ENCODE results near the gene GREM2. TPM values are rescaled to one million over a fixed set of nuclear protein-coding genes. Genes with fewer than 3 reads are reported as not detected.

GREM2 gene
- total RNA-seq, 6 experiments from 2014 or later = 4.9 to 15.3 (median 14.3) TPM

DNA sequence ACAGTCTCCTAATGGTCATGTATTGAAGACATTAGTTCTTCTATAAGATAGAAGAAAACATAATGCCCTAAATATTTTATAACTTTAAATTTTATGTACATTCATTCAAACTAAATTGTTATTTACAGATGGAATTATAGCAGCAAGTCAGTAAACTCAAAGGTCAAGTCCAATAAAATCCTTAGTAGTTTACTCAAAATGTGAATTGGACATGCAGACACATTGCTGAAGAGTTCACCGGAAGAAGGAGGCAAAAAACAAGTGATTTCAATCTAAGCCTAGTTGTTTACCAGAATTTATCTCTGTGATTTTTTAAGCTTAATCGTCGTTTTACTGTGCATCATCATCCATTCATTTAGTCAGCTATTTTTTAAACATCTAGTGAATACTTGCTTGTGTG is 149.7 kb downstream of the GREM2 start:
- TF ChIP-seq, protein P1, sequence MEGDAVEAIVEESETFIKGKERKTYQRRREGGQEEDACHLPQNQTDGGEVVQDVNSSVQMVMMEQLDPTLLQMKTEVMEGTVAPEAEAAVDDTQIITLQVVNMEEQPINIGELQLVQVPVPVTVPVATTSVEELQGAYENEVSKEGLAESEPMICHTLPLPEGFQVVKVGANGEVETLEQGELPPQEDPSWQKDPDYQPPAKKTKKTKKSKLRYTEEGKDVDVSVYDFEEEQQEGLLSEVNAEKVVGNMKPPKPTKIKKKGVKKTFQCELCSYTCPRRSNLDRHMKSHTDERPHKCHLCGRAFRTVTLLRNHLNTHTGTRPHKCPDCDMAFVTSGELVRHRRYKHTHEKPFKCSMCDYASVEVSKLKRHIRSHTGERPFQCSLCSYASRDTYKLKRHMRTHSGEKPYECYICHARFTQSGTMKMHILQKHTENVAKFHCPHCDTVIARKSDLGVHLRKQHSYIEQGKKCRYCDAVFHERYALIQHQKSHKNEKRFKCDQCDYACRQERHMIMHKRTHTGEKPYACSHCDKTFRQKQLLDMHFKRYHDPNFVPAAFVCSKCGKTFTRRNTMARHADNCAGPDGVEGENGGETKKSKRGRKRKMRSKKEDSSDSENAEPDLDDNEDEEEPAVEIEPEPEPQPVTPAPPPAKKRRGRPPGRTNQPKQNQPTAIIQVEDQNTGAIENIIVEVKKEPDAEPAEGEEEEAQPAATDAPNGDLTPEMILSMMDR (IDR thresholded peaks at IDR 0.05) = no peak
- Mint-ChIP-seq H3K9me3 (no peaks in the 10 kb centered on the region), H3K27ac (no peak overlapping the region; the same call in 1 of the 2 replicates), H3K4me3 (no peak overlapping the region), H3K36me3 (ENCODE audit: low read depth) (peaks cover 43% of the 10 kb centered on the region), H3K4me1 (ENCODE audit: low read depth) (peaks cover 85% of the 10 kb centered on the region), H3K27me3 (ENCODE audit: insufficient read depth) (peaks cover 16% of the 10 kb centered on the region)
- no peak for DNase-seq

DNA sequence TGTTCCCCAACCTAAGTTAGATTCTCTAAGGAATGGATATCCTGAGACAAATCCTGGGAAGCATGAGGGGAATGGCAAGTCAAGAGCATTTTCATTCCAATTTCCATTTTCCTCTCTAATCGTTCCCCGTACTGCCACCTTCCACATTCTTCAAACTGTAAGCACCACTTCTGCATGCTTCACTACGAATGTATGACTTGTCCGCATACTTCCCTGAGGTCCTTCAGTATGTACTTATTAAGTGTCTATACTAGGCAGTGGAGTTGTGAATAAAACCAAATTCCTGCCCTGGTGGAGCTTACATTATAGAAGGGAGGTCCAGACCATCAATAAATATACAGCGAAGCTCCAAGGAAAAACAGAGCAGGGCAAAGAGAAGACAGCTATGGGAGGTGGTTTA is 154.8 kb downstream of the GREM2 start:
- Mint-ChIP-seq H3K36me3 (ENCODE audit: low read depth) (peaks cover 43% of the 10 kb centered on the region), H3K9me3 (no peaks in the 10 kb centered on the region), H3K27me3 (ENCODE audit: insufficient read depth) (peaks cover 12% of the 10 kb centered on the region), H3K4me3 (no peak overlapping the region), H3K4me1 (ENCODE audit: low read depth) (peaks cover 48% of the 10 kb centered on the region), H3K27ac (peak overlapping the region; percentile 67)
- DNase-seq = no peak
- TF ChIP-seq, protein P1 (IDR thresholded peaks at IDR 0.05) = no peak

DNA sequence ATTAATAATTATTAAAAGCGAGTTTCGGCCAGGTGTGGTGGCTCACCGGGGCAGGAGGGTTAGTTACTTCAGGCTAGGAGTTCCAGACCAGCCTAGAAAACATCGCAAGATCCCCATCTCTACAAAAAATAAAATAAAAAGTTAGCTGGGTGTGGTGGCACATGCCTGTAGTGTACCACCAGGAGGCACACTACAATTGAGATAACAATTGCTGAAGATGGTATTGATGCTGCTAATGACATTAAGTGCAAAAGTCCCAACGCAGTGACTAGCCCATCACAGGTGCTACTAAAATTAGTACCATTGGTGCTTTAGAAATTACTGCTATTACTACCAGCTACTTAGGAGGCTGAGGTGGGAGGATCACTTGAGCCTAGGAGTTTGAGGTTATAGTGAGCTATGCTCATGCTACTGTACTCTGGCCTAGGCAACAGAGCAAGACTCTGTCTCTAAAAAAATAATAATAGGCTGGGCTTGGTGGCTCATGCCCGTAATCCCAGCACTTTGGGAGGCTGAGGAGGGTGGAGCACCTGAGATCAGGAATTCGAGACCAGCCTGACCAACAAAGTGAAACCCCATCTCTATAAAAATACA is 156.6 kb downstream of the GREM2 start:
- H3K4me1 Mint-ChIP-seq (ENCODE audit: low read depth) = peaks cover 42% of the 10 kb centered on the region
- H3K27me3 Mint-ChIP-seq (ENCODE audit: insufficient read depth) = peaks cover 18% of the 10 kb centered on the region
- peaks cover 43% of the 10 kb centered on the region for H3K36me3 Mint-ChIP-seq (ENCODE audit: low read depth)
- DNase-seq = no peak
- no peaks in the 10 kb centered on the region for H3K9me3 Mint-ChIP-seq
- no peak overlapping the region; the same call in 1 of the 2 replicates for H3K27ac Mint-ChIP-seq
- TF ChIP-seq, protein P1 (IDR thresholded peaks at IDR 0.05) = peak; percentile 80
- H3K4me3 Mint-ChIP-seq = no peak overlapping the region

DNA sequence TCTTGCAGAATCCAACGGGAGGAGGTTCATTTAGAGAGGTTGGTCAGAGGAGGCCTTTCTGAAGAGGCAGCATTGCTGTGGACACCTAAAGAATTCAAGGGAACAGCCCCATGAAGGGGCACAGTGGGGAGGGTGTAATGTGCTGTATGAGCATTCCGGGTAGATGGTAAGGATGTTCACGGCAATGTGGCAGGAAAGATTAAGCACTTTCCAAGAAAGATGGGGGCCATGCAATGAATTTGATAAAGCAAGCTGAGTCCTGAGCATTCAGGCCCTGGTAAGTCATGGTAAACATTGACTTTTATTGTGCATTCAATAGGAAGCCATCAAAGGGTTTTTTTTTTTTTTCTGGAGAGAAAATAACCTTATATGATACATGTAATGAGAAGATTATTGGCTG is 166.6 kb downstream of the GREM2 start:
- H3K27ac Mint-ChIP-seq = no peak overlapping the region
- H3K4me1 Mint-ChIP-seq (ENCODE audit: low read depth) = peaks cover 20% of the 10 kb centered on the region; the same call in 1 of the 2 replicates
- peak overlapping the region; percentile 27; the same call in 1 of the 2 replicates for H3K4me3 Mint-ChIP-seq
- H3K36me3 Mint-ChIP-seq (ENCODE audit: low read depth) = peaks cover 70% of the 10 kb centered on the region
- no peak for DNase-seq
- TF ChIP-seq, protein P1 (IDR thresholded peaks at IDR 0.05) = no peak
- H3K27me3 Mint-ChIP-seq (ENCODE audit: insufficient read depth) = peaks cover 6% of the 10 kb centered on the region
- no peaks in the 10 kb centered on the region for H3K9me3 Mint-ChIP-seq

DNA sequence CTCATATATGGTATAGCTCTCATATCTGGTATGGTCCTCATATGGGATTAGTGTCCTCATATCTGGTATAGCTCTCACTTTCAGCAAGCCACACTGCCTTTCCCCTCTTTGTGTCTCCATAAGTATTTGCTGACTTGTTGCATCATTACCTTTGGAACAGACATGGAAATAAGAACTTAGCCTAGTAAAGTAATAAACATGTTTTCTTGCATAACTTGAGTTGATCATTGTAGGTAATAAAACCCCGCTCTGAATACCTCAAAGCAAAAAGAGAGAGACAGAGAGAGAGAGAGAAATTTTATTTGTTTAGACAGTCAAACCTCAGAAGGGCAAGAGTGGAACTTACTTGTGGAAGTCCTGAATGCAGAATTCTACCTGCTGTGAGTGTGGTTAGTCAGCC is 170.3 kb downstream of the GREM2 start:
- peaks cover 9% of the 10 kb centered on the region for H3K27me3 Mint-ChIP-seq (ENCODE audit: insufficient read depth)
- H3K9me3 Mint-ChIP-seq = no peaks in the 10 kb centered on the region
- no peak for DNase-seq
- peaks cover 70% of the 10 kb centered on the region for H3K36me3 Mint-ChIP-seq (ENCODE audit: low read depth)
- peak overlapping the region; percentile 9; the same call in 1 of the 2 replicates for H3K27ac Mint-ChIP-seq
- H3K4me3 Mint-ChIP-seq = no peak overlapping the region
- peaks cover 20% of the 10 kb centered on the region; the same call in 1 of the 2 replicates for H3K4me1 Mint-ChIP-seq (ENCODE audit: low read depth)
- TF ChIP-seq, protein P1 (IDR thresholded peaks at IDR 0.05) = no peak
